ENCODE measurements around the gene CRISPLD2.

GRCh38 chr16:84775262-84775810 lies 44.4 kb upstream of the CRISPLD2 start:
- TF ChIP-seq POLR2A (IDR thresholded peaks at IDR 0.05) = no peak
- no peak for TF ChIP-seq CTCF (IDR thresholded peaks at IDR 0.05)

Measured in body of pancreas (tissue), 4 donors.